ENCODE results near the gene CDC14A.
A peak's percentile ranks its signal among the peaks of the same experiment; 100 is the strongest.
"Not testable (repeated sequence)": the region's sequence is repeated elsewhere in the genome, so short reads cannot be mapped to it uniquely, and the experiment has no call there.

CDC14A gene

GRCh38 chr1:100337878-100338277, 14.4 kb upstream of the CDC14A start:
- DNase-seq: not testable (repeated sequence)

DNA sequence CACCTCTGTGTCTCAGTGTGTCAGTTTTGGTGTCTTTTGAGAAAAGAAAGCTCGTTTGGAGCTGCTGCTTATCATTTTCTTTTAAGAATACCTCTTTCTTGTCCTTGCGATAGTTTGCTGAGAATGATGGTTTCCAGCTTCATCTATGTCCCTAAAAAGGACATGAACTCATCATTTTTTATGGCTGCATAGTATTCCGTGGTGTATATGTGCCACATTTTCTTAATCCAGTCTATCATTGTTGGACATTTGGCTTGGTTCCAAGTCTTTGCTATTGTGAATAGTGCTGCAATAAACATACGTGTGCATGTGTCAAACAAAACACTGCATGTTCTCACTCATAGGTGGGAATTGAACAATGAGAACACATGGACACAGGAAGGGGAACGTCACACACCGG, 12.6 kb upstream of the CDC14A start:
- DNase-seq: not testable (repeated sequence)

GRCh38 chr1:100340494-100340893, 11.8 kb upstream of the CDC14A start:
- DNase-seq: no peak

- DNase-seq: no peak
Measured at GRCh38 chr1:100342348-100342747, 10.0 kb upstream of the CDC14A start.

DNA sequence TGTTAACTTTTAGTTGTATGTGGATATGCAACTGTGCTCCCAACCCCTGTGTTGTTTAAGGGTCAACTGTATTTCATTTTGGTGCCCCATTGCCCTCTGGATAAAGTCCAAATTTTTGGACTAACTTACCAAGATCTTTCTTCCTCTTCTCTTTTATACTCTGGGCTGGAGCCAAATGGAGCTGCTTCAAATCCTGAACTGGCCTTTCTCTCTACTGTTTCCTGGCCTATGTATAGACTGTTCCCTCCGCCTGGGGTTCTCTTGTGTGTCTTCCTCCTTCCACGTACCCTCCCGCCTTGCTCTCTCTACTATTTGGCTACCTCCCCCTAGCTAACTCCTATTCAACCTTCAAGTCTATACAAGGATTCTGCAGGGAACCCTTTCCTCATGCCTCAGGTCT, 8.4 kb upstream of the CDC14A start:
- no peak for DNase-seq

GRCh38 chr1:100344774-100345173, 7.5 kb upstream of the CDC14A start:
- DNase-seq: no peak

DNA sequence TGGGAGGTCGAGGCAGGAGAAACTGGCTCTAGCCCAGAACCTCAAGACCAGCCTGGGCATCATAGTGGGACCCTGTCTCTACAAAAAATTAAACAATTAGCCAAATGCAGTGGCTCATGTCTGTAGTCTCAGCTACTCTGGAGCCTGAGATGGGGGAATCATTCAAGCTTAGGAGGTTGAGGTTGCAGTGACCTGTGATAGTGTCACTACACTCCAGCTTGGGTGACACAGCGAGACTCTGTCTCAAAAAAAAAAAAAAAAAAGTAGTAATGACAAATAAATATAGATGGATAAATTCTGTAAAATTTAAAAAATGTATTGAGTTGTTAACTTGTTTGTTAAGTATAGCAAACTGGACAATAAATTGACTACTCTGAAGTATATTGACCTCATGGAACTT, 5.9 kb upstream of the CDC14A start:
- DNase-seq: no peak

DNA sequence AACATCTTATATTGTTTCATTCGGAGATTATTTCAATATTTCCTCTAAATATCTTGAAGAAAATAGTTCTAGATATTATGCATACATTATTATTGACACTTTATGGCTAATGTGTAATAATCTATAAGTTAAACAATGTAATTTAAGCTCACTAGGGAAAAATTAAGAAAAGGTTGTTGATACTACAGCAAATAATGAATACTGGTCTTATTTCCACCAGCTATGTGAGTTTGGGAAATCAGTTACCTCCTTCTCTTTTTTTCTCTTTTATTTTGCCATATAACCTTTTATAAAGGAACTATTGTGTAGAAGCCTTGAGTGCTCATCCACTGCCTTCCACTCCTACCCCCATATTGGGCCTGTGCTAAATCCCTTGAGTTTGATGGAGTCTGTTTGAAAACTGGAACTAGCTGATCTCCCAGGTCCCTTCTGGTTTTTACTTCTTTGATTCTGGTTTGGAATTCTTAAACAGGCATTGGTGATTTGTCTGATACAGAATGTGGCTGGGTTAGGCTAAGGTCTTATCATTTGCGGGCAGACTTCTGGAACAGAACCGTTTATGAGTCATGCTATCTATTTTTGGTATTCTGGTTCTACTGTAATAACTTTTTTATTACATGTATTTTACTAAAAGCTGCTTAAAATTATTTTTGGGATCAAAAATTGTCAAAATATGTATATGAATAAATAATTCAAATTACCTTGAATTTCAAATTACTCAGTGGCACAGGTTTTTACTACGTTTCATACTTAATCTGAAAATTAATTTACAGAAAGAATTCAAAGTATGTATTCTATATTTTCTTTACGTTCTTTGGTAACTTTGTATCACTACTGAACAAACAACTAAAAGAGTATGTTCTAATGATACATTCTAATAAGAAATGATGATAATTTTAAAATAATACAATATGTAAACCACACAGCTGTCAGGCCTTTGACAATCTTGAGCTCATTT, 5.0 kb upstream of the CDC14A start:
- DNase-seq: no peak

- DNase-seq: no peak
Measured at GRCh38 chr1:100348549-100349144, 3.7 kb upstream of the CDC14A start.

DNA sequence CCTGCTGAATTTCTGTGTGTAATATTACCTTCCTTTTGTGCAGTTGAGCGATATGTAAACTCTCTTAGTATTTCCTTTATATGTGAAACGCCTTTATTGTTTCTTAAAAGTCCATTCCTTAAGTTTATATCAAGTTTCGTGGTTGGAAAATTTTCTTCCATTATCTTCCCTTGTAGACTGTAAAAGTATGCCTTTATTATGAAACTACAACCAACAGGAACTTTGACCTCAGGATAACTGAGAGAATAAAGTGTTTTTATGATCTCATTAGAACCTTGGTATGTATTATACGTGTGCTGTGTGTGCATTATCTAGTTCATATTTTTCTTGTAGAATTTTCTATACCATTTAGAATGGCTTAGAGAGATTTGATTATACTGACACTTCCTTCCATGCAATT, 3.1 kb upstream of the CDC14A start:
- no peak for DNase-seq

GRCh38 chr1:100350787-100351094, 1.6 kb upstream of the CDC14A start:
- no peak for DNase-seq

- peak; percentile 92 to 94 for DNase-seq
Measured at GRCh38 chr1:100351095-100351887, 1.0 kb upstream of the CDC14A start.

- DNase-seq: peak; percentile 47 to 61
Measured at GRCh38 chr1:100353071-100353801, 930 bp downstream of the CDC14A start.

- DNase-seq: no peak
Measured at GRCh38 chr1:100353988-100354387, 1.7 kb downstream of the CDC14A start.

- no peak for DNase-seq
Measured at GRCh38 chr1:100354971-100355394, 2.7 kb downstream of the CDC14A start.

- no peak for DNase-seq
Measured at GRCh38 chr1:100358210-100358609, 5.9 kb downstream of the CDC14A start.

DNA sequence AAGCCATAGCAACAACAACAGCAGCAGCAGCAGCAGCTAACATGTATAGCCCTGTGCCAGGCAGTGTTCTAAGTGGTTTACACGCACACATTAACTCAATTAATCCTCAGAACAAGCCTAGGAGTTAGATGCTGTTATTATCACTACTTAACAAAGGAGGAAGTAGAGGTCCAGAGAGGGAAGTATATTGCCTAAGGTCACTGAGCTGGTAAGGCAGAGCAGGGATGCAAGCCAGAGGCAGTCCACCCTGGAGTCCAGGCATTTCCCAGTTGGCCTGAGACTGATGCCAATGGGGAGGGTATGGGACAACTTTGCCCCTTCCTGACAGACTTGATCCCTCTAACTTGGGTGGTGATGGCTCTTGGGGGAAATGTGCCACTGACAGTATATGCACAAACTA, 6.8 kb downstream of the CDC14A start:
- no peak for DNase-seq

GRCh38 chr1:100360790-100361510, 8.6 kb downstream of the CDC14A start:
- no peak for DNase-seq

- no peak for DNase-seq
Measured at GRCh38 chr1:100361511-100362089, 9.3 kb downstream of the CDC14A start.

GRCh38 chr1:100362821-100363466, 10.6 kb downstream of the CDC14A start:
- DNase-seq: no peak

GRCh38 chr1:100363831-100364230, 11.5 kb downstream of the CDC14A start:
- no peak for DNase-seq
